Mesendoderm (in vitro differentiated cells): Measurements from ENCODE around the gene GREB1.

Experiments used
- DNase-seq: peaks from one replicate; pipeline ENCODE4 v3.0.0; 2013
- H2AK5ac ChIP-seq: 2 replicates; pipeline ENCODE4 v1.6.1; 2013; ENCODE audit warnings: low read length, inconsistent platforms
- H2BK120ac ChIP-seq: 2 replicates; pipeline ENCODE4 v1.6.1; 2013; ENCODE audit warnings: low read depth, mild to moderate bottlenecking, low read length, moderate library complexity, mixed read lengths
- H2BK15ac ChIP-seq: replicated peaks from 2 replicates; pipeline ENCODE4 v1.6.1; 2013; ENCODE audit warnings: low read depth, mild to moderate bottlenecking, moderate library complexity
- H2BK5ac ChIP-seq: 2 replicates; pipeline ENCODE4 v1.6.1; 2013; ENCODE audit warnings: low read length, inconsistent platforms
- H3K18ac ChIP-seq: 2 replicates; pipeline ENCODE4 v1.6.1; 2013; ENCODE audit warnings: mild to moderate bottlenecking, low read length, mixed read lengths
- H3K23ac ChIP-seq: one replicate; pipeline ENCODE4 v1.6.1; 2013; ENCODE audit warnings: low read length
- H3K27ac ChIP-seq: 2 replicates; pipeline ENCODE4 v1.5.1; 2013; ENCODE audit warnings: low read depth, mild to moderate bottlenecking, inconsistent platforms, low read length, moderate library complexity
- H3K27me3 ChIP-seq: 2 replicates; pipeline ENCODE4 v1.6.1; 2013; ENCODE audit warnings: low read length, control low read depth, mild to moderate bottlenecking, inconsistent platforms; ENCODE audit not compliant: insufficient read depth, poor library complexity
- H3K36me3 ChIP-seq: 2 replicates; pipeline ENCODE4 v1.6.1; 2013; ENCODE audit warnings: low read length, inconsistent platforms; ENCODE audit not compliant: control insufficient read depth, insufficient read depth
- H3K4ac ChIP-seq: one replicate; pipeline ENCODE4 v1.6.1; 2013; ENCODE audit warnings: low read depth, mild to moderate bottlenecking, low read length, moderate library complexity
- H3K4me1 ChIP-seq: 2 replicates; pipeline ENCODE4 v1.6.1; 2013; ENCODE audit warnings: low read depth, low read length, inconsistent platforms; ENCODE audit not compliant: control insufficient read depth
- H3K4me2 ChIP-seq: 2 replicates; pipeline ENCODE4 v1.6.1; 2013; ENCODE audit warnings: low read length
- H3K4me3 ChIP-seq: 2 replicates; pipeline ENCODE4 v1.5.1; 2013; ENCODE audit warnings: mild to moderate bottlenecking, low read length
- H3K56ac ChIP-seq: one replicate; pipeline ENCODE4 v1.6.1; 2013; ENCODE audit warnings: low read length
- H3K79me1 ChIP-seq: 2 replicates; pipeline ENCODE4 v1.6.1; 2013; ENCODE audit warnings: low read length, inconsistent platforms
- H3K79me2 ChIP-seq: 2 replicates; pipeline ENCODE4 v1.6.1; 2013; ENCODE audit warnings: mild to moderate bottlenecking, low read length; ENCODE audit not compliant: control insufficient read depth, insufficient read depth
- H3K9ac ChIP-seq: 2 replicates; pipeline ENCODE4 v1.6.1; 2013; ENCODE audit warnings: low read length, inconsistent platforms
- H4K5ac ChIP-seq: one replicate; pipeline ENCODE4 v1.6.1; 2013; ENCODE audit warnings: low read length
- H4K8ac ChIP-seq: one replicate; pipeline ENCODE4 v1.6.1; 2013; ENCODE audit warnings: low read depth, mild to moderate bottlenecking, control low read depth, low read length, moderate library complexity
- whole genome bisulfite sequencing: extraction: QIAGEN DNeasy Blood & Tissue Kit; methylation state at CpG from one replicate; pipeline ENCODE4 v1.1.7; 2013; ENCODE audit warnings: low lambda C conversion rate, missing lambda C conversion rate; ENCODE audit not compliant: insufficient coverage; ENCODE audit errors: extremely low coverage; 5-methylcytosine and 5-hydroxymethylcytosine counted together

The GREB1 gene

DNA sequence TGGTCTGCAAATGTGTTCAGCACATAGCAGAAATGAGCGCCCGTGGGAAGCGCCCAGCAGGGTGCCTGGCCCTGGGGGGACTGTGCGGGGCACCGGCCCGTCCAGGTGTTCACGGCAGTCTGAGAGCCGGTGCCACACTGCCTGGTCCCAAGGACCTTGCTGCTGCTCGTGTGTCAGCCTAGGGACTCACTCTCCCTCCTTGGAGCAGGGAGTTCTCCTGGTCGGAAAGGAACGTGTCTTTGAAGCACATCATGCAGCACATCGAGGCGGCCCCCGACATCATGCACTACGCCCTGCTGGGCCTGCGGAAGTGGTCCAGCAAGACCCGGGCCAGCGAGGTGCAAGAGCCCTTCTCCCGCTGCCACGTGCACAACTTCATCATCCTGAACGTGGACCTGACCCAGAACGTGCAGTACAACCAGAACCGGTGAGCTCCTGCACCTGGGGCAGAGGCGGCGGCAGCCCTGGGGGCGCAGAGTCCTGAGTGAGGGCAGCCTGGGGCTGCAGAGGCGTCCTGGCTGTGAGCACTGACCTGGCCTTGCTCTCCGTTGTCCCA is 100.2 kb downstream of the GREB1 start:
- H2AK5ac ChIP-seq: no peak overlapping the region
- H2BK15ac ChIP-seq: no peak overlapping the region
- H3K27ac ChIP-seq: no peak overlapping the region
- H2BK120ac ChIP-seq: no peak overlapping the region
- no peak overlapping the region for H3K4ac ChIP-seq
- no peak overlapping the region for H4K5ac ChIP-seq
- no peak overlapping the region for H3K4me3 ChIP-seq
- H3K79me1 ChIP-seq: no peaks in the 10 kb centered on the region
- no peaks in the 10 kb centered on the region for H3K79me2 ChIP-seq
- H2BK5ac ChIP-seq: no peak overlapping the region
- no peak overlapping the region for H4K8ac ChIP-seq
- H3K36me3 ChIP-seq: peaks cover 3% of the 10 kb centered on the region
- no peak overlapping the region for H3K9ac ChIP-seq
- no peaks in the 10 kb centered on the region for H3K27me3 ChIP-seq
- H3K4me2 ChIP-seq: no peak overlapping the region
- DNase-seq: no peak
- H3K23ac ChIP-seq: no peak overlapping the region
- no peaks in the 10 kb centered on the region for H3K4me1 ChIP-seq
- WGBS: no CpG with 5 or more reads among the region's 28 CpGs
- H3K18ac ChIP-seq: no peak overlapping the region
- H3K56ac ChIP-seq: no peak overlapping the region

DNA sequence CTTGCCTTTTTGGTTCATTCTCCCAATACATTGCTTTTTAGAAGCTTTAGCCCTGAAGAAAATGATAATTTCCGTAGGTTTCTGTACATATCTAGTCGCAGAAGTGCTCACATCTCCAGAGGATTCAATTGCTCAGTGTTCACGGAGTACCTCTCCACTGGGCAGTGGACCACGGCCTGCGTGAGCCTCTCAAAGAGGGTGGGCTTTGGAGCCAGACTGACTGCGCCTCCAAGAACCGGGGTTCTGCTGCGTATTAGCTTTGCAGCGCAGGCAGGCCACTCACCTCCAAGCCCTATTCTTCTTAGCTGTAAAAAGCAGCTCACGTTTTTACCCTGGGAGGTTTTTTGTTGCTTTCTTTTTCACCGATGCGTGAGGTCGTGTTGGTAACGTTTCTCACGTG is 100.7 kb downstream of the GREB1 start:
- Histone ChIP-seq H3K36me3 (peaks cover 5% of the 10 kb centered on the region), H3K56ac (no peak overlapping the region), H3K23ac (no peak overlapping the region), H2BK120ac (no peak overlapping the region), H3K4me3 (no peak overlapping the region), H3K27ac (no peak overlapping the region), H3K4me2 (no peak overlapping the region), H3K4ac (no peak overlapping the region), H3K79me2 (no peaks in the 10 kb centered on the region), H4K5ac (no peak overlapping the region), H3K27me3 (no peaks in the 10 kb centered on the region), H3K79me1 (no peaks in the 10 kb centered on the region), H4K8ac (no peak overlapping the region), H2BK15ac (no peak overlapping the region), H2BK5ac (no peak overlapping the region), H3K9ac (no peak overlapping the region), H3K4me1 (no peaks in the 10 kb centered on the region), H3K18ac (no peak overlapping the region), H2AK5ac (no peak overlapping the region)
- WGBS: no CpG with 5 or more reads among the region's 15 CpGs
- no peak for DNase-seq

DNA sequence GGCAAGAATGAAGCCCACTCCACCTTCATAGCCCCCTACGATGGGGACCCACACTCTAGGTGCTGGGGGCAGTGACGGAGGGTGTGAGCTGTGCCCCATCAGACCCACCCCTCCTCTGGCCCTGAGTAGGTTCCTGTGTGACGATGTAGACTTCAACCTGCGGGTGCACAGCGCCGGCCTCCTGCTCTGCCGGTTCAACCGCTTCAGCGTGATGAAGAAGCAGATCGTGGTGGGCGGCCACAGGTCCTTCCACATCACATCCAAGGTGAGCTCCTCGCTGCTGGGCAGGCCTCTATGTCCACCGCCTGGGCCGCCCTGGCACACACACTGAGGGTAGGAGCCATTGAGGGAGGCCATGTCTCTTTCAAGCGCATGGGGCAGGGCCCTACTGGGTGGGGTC is 101.3 kb downstream of the GREB1 start:
- H3K79me1 ChIP-seq: no peaks in the 10 kb centered on the region
- no peak overlapping the region for H3K23ac ChIP-seq
- no peak overlapping the region for H2BK15ac ChIP-seq
- H3K4me1 ChIP-seq: no peaks in the 10 kb centered on the region
- H3K56ac ChIP-seq: no peak overlapping the region
- H4K8ac ChIP-seq: no peak overlapping the region
- no CpG with 5 or more reads among the region's 15 CpGs for WGBS
- no peaks in the 10 kb centered on the region for H3K79me2 ChIP-seq
- H2BK120ac ChIP-seq: no peak overlapping the region
- H3K4me3 ChIP-seq: no peak overlapping the region
- peaks cover 5% of the 10 kb centered on the region for H3K36me3 ChIP-seq
- no peak overlapping the region for H4K5ac ChIP-seq
- H3K18ac ChIP-seq: no peak overlapping the region
- no peak overlapping the region for H2BK5ac ChIP-seq
- H3K4me2 ChIP-seq: no peak overlapping the region
- H3K9ac ChIP-seq: no peak overlapping the region
- DNase-seq: no peak
- no peaks in the 10 kb centered on the region for H3K27me3 ChIP-seq
- H3K4ac ChIP-seq: no peak overlapping the region
- H2AK5ac ChIP-seq: no peak overlapping the region
- no peak overlapping the region for H3K27ac ChIP-seq

DNA sequence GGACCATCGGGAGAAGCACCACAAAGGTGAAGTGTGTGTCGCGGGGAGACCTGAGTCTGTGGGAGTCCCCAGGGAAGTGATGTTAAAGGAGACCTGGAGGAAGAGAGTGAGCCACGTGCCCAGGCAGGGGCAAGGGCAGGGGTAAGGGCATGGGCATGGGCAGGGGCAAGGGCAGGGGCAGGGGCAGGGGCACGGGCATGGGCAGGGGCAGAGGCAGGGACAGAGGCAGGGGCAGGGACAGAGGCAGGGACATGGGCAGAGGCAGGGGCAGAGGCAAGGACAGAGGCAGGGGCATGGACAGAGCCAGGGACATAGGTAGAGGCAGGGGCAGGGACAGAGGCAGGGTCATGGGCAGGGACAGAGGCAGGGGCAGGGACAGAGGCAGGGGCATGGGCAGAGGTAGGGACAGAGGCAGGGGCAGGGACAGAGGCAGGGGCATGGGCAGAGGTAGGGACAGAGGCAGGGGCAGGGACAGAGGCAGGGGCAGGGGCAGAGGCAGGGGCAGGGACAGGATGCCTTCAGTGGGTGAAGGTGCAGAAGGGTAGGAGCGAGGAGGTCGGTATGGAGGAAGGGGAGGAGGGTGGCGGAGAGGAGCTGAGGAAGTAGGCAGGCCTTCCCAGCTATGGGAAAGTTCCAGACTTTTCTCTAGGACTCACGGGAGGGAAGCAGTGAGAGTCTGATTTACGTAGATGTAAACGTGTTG is 102.9 kb downstream of the GREB1 start:
- no peak overlapping the region for H3K4me3 ChIP-seq
- no CpG with 5 or more reads among the region's 11 CpGs for WGBS
- no peaks in the 10 kb centered on the region for H3K79me1 ChIP-seq
- H3K27ac ChIP-seq: no peak overlapping the region
- no peaks in the 10 kb centered on the region for H3K27me3 ChIP-seq
- no peak overlapping the region for H3K4me2 ChIP-seq
- H4K5ac ChIP-seq: no peak overlapping the region
- no peaks in the 10 kb centered on the region for H3K79me2 ChIP-seq
- DNase-seq: no peak
- no peak overlapping the region for H2BK5ac ChIP-seq
- no peak overlapping the region for H2BK120ac ChIP-seq
- no peak overlapping the region for H3K23ac ChIP-seq
- H3K9ac ChIP-seq: no peak overlapping the region
- no peak overlapping the region for H3K18ac ChIP-seq
- H2BK15ac ChIP-seq: no peak overlapping the region
- peaks cover 5% of the 10 kb centered on the region for H3K36me3 ChIP-seq
- no peak overlapping the region for H4K8ac ChIP-seq
- H3K4me1 ChIP-seq: no peaks in the 10 kb centered on the region
- H3K4ac ChIP-seq: no peak overlapping the region
- no peak overlapping the region for H3K56ac ChIP-seq
- H2AK5ac ChIP-seq: no peak overlapping the region

DNA sequence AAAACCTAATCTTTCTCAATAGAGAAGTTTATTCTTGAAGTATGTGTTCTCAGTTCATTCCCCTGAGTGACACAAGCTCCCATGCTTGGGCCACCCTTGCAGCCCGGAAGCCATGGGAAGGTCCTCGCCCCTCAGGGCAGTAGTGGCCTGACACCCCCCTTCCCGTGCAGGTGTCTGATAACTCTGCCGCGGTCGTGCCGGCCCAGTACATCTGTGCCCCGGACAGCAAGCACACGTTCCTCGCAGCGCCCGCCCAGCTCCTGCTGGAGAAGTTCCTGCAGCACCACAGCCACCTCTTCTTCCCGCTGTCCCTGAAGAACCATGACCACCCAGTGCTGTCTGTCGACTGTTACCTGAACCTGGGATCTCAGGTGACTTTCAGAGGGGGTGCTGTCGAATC is 103.7 kb downstream of the GREB1 start:
- no peak overlapping the region for H3K23ac ChIP-seq
- H3K4ac ChIP-seq: no peak overlapping the region
- H3K27me3 ChIP-seq: no peaks in the 10 kb centered on the region
- no peak overlapping the region for H3K27ac ChIP-seq
- no peak overlapping the region for H3K18ac ChIP-seq
- H2BK120ac ChIP-seq: no peak overlapping the region
- H4K5ac ChIP-seq: no peak overlapping the region
- no peak overlapping the region for H2BK5ac ChIP-seq
- H3K79me1 ChIP-seq: no peaks in the 10 kb centered on the region
- no peaks in the 10 kb centered on the region for H3K79me2 ChIP-seq
- no peak overlapping the region for H3K4me3 ChIP-seq
- H2AK5ac ChIP-seq: no peak overlapping the region
- H3K4me1 ChIP-seq: no peaks in the 10 kb centered on the region
- no peak overlapping the region for H4K8ac ChIP-seq
- H3K9ac ChIP-seq: no peak overlapping the region
- peaks cover 5% of the 10 kb centered on the region for H3K36me3 ChIP-seq
- no peak for DNase-seq
- no CpG with 5 or more reads among the region's 15 CpGs for WGBS
- no peak overlapping the region for H2BK15ac ChIP-seq
- no peak overlapping the region for H3K4me2 ChIP-seq
- H3K56ac ChIP-seq: no peak overlapping the region

DNA sequence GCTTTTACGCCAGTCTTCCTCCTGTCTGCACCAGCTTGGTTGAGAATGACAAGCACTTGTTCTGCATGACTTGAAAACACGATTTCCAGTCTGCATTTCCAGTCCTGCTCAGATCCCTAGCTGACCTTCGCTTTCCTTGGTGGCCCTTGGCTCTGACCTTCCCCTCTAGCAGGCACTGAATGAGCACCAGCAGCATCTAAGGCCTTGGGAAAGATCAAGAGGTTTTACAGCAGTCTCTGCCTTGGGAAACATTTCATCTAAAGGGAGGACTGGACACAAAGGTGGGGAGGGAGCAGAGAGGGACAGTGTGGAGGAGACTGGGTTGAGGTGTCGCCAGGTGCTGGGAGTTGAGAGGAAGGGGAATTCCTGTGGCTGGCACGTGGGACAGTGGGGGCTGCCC is 105.7 kb downstream of the GREB1 start:
- H3K79me2 ChIP-seq: no peaks in the 10 kb centered on the region
- H3K79me1 ChIP-seq: no peaks in the 10 kb centered on the region
- no peak overlapping the region for H3K56ac ChIP-seq
- no peak overlapping the region for H2BK120ac ChIP-seq
- H3K23ac ChIP-seq: no peak overlapping the region
- no peak overlapping the region for H2BK15ac ChIP-seq
- H2BK5ac ChIP-seq: no peak overlapping the region
- H4K5ac ChIP-seq: no peak overlapping the region
- peaks cover 4% of the 10 kb centered on the region for H3K36me3 ChIP-seq
- H3K4me3 ChIP-seq: no peak overlapping the region
- H3K18ac ChIP-seq: no peak overlapping the region
- H3K4me1 ChIP-seq: no peaks in the 10 kb centered on the region
- no peak overlapping the region for H3K9ac ChIP-seq
- no peak overlapping the region for H3K4ac ChIP-seq
- no peak overlapping the region for H4K8ac ChIP-seq
- no peak for DNase-seq
- WGBS: no CpG with 5 or more reads among the region's 5 CpGs
- no peaks in the 10 kb centered on the region for H3K27me3 ChIP-seq
- no peak overlapping the region for H3K27ac ChIP-seq
- H2AK5ac ChIP-seq: no peak overlapping the region
- H3K4me2 ChIP-seq: no peak overlapping the region
